ENCODE data around the gene RNFT2. TPM values are rescaled to one million over a fixed set of nuclear protein-coding genes. Genes with fewer than 3 reads are reported as not detected.

Gene RNFT2
- total RNA-seq, 2 experiments from 2014 or later = 14.8 to 16.9 TPM

DNA sequence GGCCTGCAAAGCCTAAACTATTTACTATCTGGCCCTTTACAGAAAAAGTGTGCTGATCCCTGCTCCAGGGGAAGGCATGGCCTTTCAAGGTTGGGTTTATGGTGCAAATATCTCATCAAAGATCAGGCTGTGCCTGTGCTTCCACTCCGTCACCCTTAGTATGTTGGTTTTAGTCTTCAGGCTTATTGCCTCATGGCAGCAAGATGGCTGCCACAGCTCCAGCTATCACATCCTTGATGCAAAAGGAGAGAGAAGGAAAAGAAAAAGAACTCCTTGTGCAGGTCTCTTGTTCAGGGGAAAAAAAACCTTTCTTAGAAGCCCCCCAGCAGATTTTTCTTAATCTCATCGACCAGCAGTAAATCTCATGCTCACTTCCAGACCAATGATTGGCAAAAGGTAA is 152.2 kb downstream of the RNFT2 start:
- no peak for DNase-seq
- Mint-ChIP-seq H3K27ac (no peak overlapping the region), H3K36me3 (no peaks in the 10 kb centered on the region), H3K4me3 (no peak overlapping the region), H3K27me3 (peaks cover 7% of the 10 kb centered on the region), H3K9me3 (no peaks in the 10 kb centered on the region), H3K4me1 (no peaks in the 10 kb centered on the region)

- Mint-ChIP-seq H3K4me3 (no peak overlapping the region), H3K27ac (peak overlapping the region; percentile 19), H3K27me3 (peaks cover 3% of the 10 kb centered on the region), H3K9me3 (no peaks in the 10 kb centered on the region), H3K36me3 (no peaks in the 10 kb centered on the region), H3K4me1 (no peaks in the 10 kb centered on the region)
- no peak for DNase-seq
Observed at GRCh38 chr12:116891019-116891418, 152.9 kb downstream of the RNFT2 start.

DNA sequence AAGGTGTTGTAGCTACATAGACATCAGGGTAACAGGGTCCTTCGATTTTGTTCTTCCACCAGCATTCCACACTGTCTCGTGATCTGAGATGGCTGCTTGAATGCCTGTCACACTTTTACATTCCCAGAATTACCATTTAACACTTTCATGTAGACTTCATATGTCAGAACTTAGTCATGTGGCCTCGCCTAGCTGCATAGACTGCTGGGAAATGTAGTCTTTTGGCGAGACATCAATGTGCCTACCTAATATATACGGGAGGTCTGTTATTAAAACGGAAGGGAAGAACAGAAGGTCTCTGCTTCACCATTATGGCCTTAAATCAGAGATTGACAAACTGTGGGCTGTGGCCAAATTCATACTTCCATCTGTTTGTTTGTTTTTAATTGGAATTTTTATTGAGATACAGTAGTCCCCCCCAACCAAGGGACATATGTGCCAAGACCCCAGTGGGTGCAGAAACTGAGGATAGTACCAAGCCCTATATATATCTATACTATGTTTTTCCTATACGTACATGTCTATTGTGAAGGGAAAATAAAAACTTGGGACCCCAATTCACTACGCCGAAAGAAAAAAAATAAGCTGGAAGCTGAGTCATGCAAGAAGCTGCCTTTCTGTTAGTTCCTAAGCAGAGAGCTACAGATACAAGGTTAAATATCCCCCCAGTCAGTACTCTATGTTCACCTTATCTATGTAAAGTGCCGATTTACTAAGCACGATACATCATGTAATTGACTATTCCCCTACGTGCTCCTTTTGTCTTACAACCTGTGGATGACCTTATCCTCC is 154.4 kb downstream of the RNFT2 start:
- no peak for DNase-seq
- Mint-ChIP-seq H3K9me3 (no peaks in the 10 kb centered on the region), H3K27ac (no peak overlapping the region), H3K4me1 (no peaks in the 10 kb centered on the region), H3K27me3 (peaks cover 3% of the 10 kb centered on the region), H3K36me3 (no peaks in the 10 kb centered on the region), H3K4me3 (no peak overlapping the region)

GRCh38 chr12:116894913-116895312 is 156.8 kb downstream of the RNFT2 start:
- Mint-ChIP-seq H3K9me3 (no peaks in the 10 kb centered on the region), H3K36me3 (no peaks in the 10 kb centered on the region), H3K27ac (no peak overlapping the region), H3K4me1 (no peaks in the 10 kb centered on the region), H3K4me3 (no peak overlapping the region), H3K27me3 (peaks cover 14% of the 10 kb centered on the region)
- DNase-seq = no peak

GRCh38 chr12:116896411-116896924 is 158.4 kb downstream of the RNFT2 start:
- H3K4me1 Mint-ChIP-seq = no peaks in the 10 kb centered on the region
- no peak overlapping the region for H3K27ac Mint-ChIP-seq
- H3K27me3 Mint-ChIP-seq = peaks cover 14% of the 10 kb centered on the region
- DNase-seq = no peak
- no peaks in the 10 kb centered on the region for H3K36me3 Mint-ChIP-seq
- H3K9me3 Mint-ChIP-seq = no peaks in the 10 kb centered on the region
- no peak overlapping the region for H3K4me3 Mint-ChIP-seq

- Mint-ChIP-seq H3K36me3 (no peaks in the 10 kb centered on the region), H3K4me1 (no peaks in the 10 kb centered on the region), H3K27ac (no peak overlapping the region), H3K9me3 (no peaks in the 10 kb centered on the region), H3K4me3 (no peak overlapping the region), H3K27me3 (peaks cover 20% of the 10 kb centered on the region)
- no peak for DNase-seq
Observed at GRCh38 chr12:116897476-116897875, 159.4 kb downstream of the RNFT2 start.

- DNase-seq = no peak
- Mint-ChIP-seq H3K4me3 (no peak overlapping the region), H3K36me3 (no peaks in the 10 kb centered on the region), H3K4me1 (no peaks in the 10 kb centered on the region), H3K27me3 (peaks cover 24% of the 10 kb centered on the region), H3K27ac (no peak overlapping the region), H3K9me3 (no peaks in the 10 kb centered on the region)
Observed at GRCh38 chr12:116898669-116899068, 160.6 kb downstream of the RNFT2 start.

DNA sequence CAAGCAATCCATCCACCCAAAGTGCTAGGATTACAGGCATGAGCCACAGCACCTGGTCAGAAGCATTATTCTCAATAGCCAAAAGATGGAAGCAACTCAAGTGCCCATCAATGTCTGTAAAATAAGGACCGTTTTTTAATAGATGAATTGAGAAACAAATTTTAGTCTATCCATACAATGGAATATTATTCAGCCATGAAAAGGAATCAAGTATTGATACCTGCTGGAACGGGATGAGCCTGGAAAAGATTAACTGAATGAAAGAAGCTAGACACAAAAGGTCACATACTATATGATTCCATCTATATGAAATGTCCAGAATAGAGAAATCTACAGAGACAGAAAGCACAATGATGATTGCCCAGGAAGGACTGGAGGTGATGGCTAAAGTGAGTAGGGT is 163.5 kb downstream of the RNFT2 start:
- DNase-seq = no peak
- peaks cover 26% of the 10 kb centered on the region for H3K27me3 Mint-ChIP-seq

More for the DNA sequence above, 163.5 kb downstream of the RNFT2 start:
- Mint-ChIP-seq H3K4me3 (no peak overlapping the region), H3K27ac (no peak overlapping the region), H3K36me3 (no peaks in the 10 kb centered on the region), H3K9me3 (no peaks in the 10 kb centered on the region), H3K4me1 (no peaks in the 10 kb centered on the region)

Other genes with a start within 250 kb of the RNFT2 start
- 1 to 10 TPM in 1 of 2 experiments, under 1 TPM in 1; 0.74 to 1.7 TPM for gene MAP1LC3B2, start 178.9 kb upstream of the RNFT2 start, total RNA-seq
- gene SPRING1, start 246 bp upstream of the RNFT2 start, total RNA-seq = 10 to 100 TPM; 25.4 to 28.0 TPM
- not detected for gene HRK, start 143.1 kb downstream of the RNFT2 start, total RNA-seq
- gene FBXW8, start 172.6 kb downstream of the RNFT2 start, total RNA-seq = 1 to 10 TPM; 7.3 to 8.0 TPM

Measured in activated naive CD8-positive, alpha-beta T cell treated with anti-CD3 and anti-CD28 coated beads for 36 hours (primary cell).